GM23338 (cell line): ENCODE data around the gene SNX9. TPM values are rescaled to one million over a fixed set of nuclear protein-coding genes. Genes with fewer than 3 reads are reported as not detected.

Source experiments
- ATAC-seq: fragments of 200-7000 bp; cut with Tn5 transposase; 3 replicates; pipeline ENCODE4 v1.9.1; 2020
- DNase-seq: peaks from one replicate; pipeline ENCODE4 v3.0.0-alpha.2; 2015; ENCODE audit warnings: low spot score
- H2AFZ ChIP-seq: fragments of 200-600 bp; sonication (generic); 2 replicates; pipeline ENCODE4 v1.8.0; 2016; ENCODE audit warnings: antibody characterized with exemption, mild to moderate bottlenecking, moderate library complexity
- H3F3A ChIP-seq: fragments of 200-600 bp; sonication (generic); replicated peaks from 2 replicates; pipeline ENCODE4 v1.8.0; 2017; ENCODE audit warnings: antibody characterized with exemption, mixed run types, low read depth
- H3K27ac ChIP-seq: fragments of 200-600 bp; sonication (generic); 2 replicates; pipeline ENCODE4 v1.6.1; 2016; ENCODE audit warnings: low read depth
- H3K27me3 ChIP-seq: fragments of 200-600 bp; sonication (generic); 2 replicates; pipeline ENCODE4 v1.8.0; 2016; ENCODE audit warnings: mild to moderate bottlenecking, mixed run types, moderate library complexity; ENCODE audit not compliant: insufficient read depth
- H3K36me3 ChIP-seq: fragments of 200-600 bp; sonication (generic); 2 replicates; pipeline ENCODE4 v1.8.0; 2016; ENCODE audit warnings: mild to moderate bottlenecking; ENCODE audit not compliant: insufficient read depth
- H3K4me1 ChIP-seq: fragments of 200-600 bp; sonication (generic); 2 replicates; pipeline ENCODE4 v1.8.0; 2016; ENCODE audit warnings: mild to moderate bottlenecking, moderate library complexity; ENCODE audit not compliant: insufficient read depth
- H3K4me2 ChIP-seq: fragments of 200-600 bp; sonication (generic); 2 replicates; pipeline ENCODE4 v1.7.1; 2017; ENCODE audit warnings: mixed run types
- H3K4me3 ChIP-seq: fragments of 200-600 bp; sonication (generic); 2 replicates; pipeline ENCODE4 v1.6.1; 2016; ENCODE audit warnings: mixed run types
- H3K79me2 ChIP-seq: fragments of 200-600 bp; sonication (generic); replicated peaks from 2 replicates; pipeline ENCODE4 v1.8.0; 2017; ENCODE audit warnings: mild to moderate bottlenecking; ENCODE audit not compliant: insufficient read depth
- H3K9me2 ChIP-seq: fragments of 200-600 bp; sonication (generic); 2 replicates; pipeline ENCODE4 v1.8.0; 2017; ENCODE audit not compliant: insufficient read depth
- H4K20me1 ChIP-seq: fragments of 200-600 bp; sonication (generic); replicated peaks from 2 replicates; pipeline ENCODE4 v1.8.0; 2017; ENCODE audit warnings: mild to moderate bottlenecking; ENCODE audit not compliant: insufficient read depth
- H3K27ac Mint-ChIP-seq: 2 replicates; pipeline ENCODE4 v1.8.0; 2020; ENCODE audit warnings: inconsistent platforms, mild to moderate bottlenecking, moderate library complexity, mixed read lengths
- H3K27me3 Mint-ChIP-seq: 3 replicates; pipeline ENCODE4 v1.8.0; 2022; ENCODE audit warnings: low read depth, mild to moderate bottlenecking, moderate library complexity, mixed read lengths, inconsistent platforms; ENCODE audit not compliant: insufficient read depth, poor library complexity
- H3K36me3 Mint-ChIP-seq: 3 replicates; pipeline ENCODE4 v1.8.0; 2021; ENCODE audit warnings: low read depth, mild to moderate bottlenecking, inconsistent platforms, moderate library complexity, mixed read lengths
- H3K4me1 Mint-ChIP-seq: 3 replicates; pipeline ENCODE4 v1.8.0; 2020; ENCODE audit warnings: mild to moderate bottlenecking, inconsistent platforms, mixed read lengths
- H3K4me3 Mint-ChIP-seq: 3 replicates; pipeline ENCODE4 v1.8.0; 2021; ENCODE audit warnings: moderate library complexity, mild to moderate bottlenecking, inconsistent platforms, mixed read lengths
- H3K9me3 Mint-ChIP-seq: 3 replicates; pipeline ENCODE4 v1.8.0; 2020; ENCODE audit warnings: moderate library complexity, mild to moderate bottlenecking, inconsistent platforms, mixed read lengths
- EZH2phosphoT487 ChIP-seq: fragments of 200-600 bp; sonication (generic); IDR thresholded peaks from one replicate; pipeline ENCODE4 v1.8.1; 2018; ENCODE audit warnings: antibody characterized with exemption; ENCODE audit not compliant: unreplicated experiment
- JUNB ChIP-seq: IDR thresholded peaks from one replicate; pipeline ENCODE4 v1.6.1; 2016; ENCODE audit warnings: antibody characterized with exemption; ENCODE audit not compliant: unreplicated experiment
- NANOG ChIP-seq: IDR thresholded peaks from 2 replicates; pipeline ENCODE4 v1.6.1; 2016; ENCODE audit warnings: antibody characterized with exemption, borderline replicate concordance
- POLR2AphosphoS5 ChIP-seq: IDR thresholded peaks from 2 replicates; pipeline ENCODE4 v1.6.1; 2016; ENCODE audit warnings: antibody characterized with exemption, low read depth
- STAT1 ChIP-seq: IDR thresholded peaks from one replicate; pipeline ENCODE4 v1.6.1; 2016; ENCODE audit warnings: antibody characterized with exemption; ENCODE audit not compliant: unreplicated experiment
- ZNF114 ChIP-seq: fragments of 250-450 bp; sonication (Bioruptor Pico); IDR thresholded peaks from 2 replicates; pipeline ENCODE4 v1.5.0; 2020; ENCODE audit warnings: mild to moderate bottlenecking, moderate library complexity
- ZNF331 ChIP-seq: fragments of 250-450 bp; sonication (Bioruptor Pico); IDR thresholded peaks from 2 replicates; pipeline ENCODE4 v1.5.0; 2020; ENCODE audit warnings: low read depth, mild to moderate bottlenecking, moderate library complexity
- polyA plus RNA-seq: library from polyadenylated mRNA; unstranded; fragments of >200 nt; fragmentation: Nextera tagmentation; extraction: Ambion mirVana; gene quantifications from 2 replicates; pipeline ENCODE4 v1.2.1, GENCODE V29; 2016
- total RNA-seq: library from RNA; depleted of rRNA; stranded (reverse); fragments of >200 nt; shearing (Covaris generic); gene quantifications from 2 replicates; pipeline ENCODE4 v1.2.3, GENCODE V29; 2014
- TF ChIP-seq, protein P1 (sequence below): IDR thresholded peaks from one replicate; pipeline ENCODE4 v1.6.1; 2018; ENCODE audit warnings: antibody characterized with exemption; ENCODE audit not compliant: unreplicated experiment
- TF ChIP-seq, protein P2 (sequence below): IDR thresholded peaks from 2 replicates; pipeline ENCODE4 v1.6.1; 2016; ENCODE audit warnings: antibody characterized with exemption

Gene SNX9
- total and polyA plus RNA-seq, 2 experiments from 2014 or later, result 18.4 to 23.3 TPM

DNA sequence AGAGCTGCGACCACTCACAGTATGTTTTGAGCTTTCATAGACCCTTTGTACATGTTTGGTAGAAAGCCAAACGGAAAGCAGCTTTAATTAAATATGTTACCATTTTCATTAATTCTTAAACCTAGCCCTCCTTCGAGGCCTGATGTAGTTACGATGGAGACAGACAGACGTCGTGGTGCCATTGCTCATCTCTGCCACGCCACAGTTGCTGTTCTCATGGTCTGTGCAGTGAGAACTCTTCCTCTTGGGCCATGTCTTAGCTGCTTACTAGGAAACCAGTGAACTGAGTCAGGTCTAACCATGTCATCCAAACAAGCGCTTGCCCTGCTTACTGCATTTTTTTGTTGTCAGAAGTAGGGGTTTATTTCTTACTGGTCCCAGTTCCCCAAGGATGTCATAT lies 62.8 kb downstream of the SNX9 start:
- H3K27ac ChIP-seq, result no peak overlapping the region
- Mint-ChIP-seq H3K36me3 (peaks cover 41% of the 10 kb centered on the region), H3K4me1 (no peaks in the 10 kb centered on the region; the same call in 2 of the 3 replicates), H3K9me3 (no peaks in the 10 kb centered on the region), H3K27me3 (peaks cover 4% of the 10 kb centered on the region), H3K4me3 (no peak overlapping the region), H3K27ac (no peak overlapping the region)
- H3K4me3 ChIP-seq, result no peak overlapping the region
- 0 out of 2 replicates have a peak, but pooled peaks cover 1% of the 10 kb centered on the region for H3K4me1 ChIP-seq
- no peaks in the 10 kb centered on the region for H4K20me1 ChIP-seq
- ATAC-seq (no peak), DNase-seq (no peak)
- no peak overlapping the region for H2AFZ ChIP-seq
- peaks cover 3% of the 10 kb centered on the region; the same call in 1 of the 2 replicates for H3K9me2 ChIP-seq
- H3K36me3 ChIP-seq, result peaks cover 9% of the 10 kb centered on the region
- H3K27me3 ChIP-seq, result no peaks in the 10 kb centered on the region
- TF ChIP-seq, protein P1, sequence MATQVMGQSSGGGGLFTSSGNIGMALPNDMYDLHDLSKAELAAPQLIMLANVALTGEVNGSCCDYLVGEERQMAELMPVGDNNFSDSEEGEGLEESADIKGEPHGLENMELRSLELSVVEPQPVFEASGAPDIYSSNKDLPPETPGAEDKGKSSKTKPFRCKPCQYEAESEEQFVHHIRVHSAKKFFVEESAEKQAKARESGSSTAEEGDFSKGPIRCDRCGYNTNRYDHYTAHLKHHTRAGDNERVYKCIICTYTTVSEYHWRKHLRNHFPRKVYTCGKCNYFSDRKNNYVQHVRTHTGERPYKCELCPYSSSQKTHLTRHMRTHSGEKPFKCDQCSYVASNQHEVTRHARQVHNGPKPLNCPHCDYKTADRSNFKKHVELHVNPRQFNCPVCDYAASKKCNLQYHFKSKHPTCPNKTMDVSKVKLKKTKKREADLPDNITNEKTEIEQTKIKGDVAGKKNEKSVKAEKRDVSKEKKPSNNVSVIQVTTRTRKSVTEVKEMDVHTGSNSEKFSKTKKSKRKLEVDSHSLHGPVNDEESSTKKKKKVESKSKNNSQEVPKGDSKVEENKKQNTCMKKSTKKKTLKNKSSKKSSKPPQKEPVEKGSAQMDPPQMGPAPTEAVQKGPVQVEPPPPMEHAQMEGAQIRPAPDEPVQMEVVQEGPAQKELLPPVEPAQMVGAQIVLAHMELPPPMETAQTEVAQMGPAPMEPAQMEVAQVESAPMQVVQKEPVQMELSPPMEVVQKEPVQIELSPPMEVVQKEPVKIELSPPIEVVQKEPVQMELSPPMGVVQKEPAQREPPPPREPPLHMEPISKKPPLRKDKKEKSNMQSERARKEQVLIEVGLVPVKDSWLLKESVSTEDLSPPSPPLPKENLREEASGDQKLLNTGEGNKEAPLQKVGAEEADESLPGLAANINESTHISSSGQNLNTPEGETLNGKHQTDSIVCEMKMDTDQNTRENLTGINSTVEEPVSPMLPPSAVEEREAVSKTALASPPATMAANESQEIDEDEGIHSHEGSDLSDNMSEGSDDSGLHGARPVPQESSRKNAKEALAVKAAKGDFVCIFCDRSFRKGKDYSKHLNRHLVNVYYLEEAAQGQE, result no peak
- TF ChIP-seq, protein P2, sequence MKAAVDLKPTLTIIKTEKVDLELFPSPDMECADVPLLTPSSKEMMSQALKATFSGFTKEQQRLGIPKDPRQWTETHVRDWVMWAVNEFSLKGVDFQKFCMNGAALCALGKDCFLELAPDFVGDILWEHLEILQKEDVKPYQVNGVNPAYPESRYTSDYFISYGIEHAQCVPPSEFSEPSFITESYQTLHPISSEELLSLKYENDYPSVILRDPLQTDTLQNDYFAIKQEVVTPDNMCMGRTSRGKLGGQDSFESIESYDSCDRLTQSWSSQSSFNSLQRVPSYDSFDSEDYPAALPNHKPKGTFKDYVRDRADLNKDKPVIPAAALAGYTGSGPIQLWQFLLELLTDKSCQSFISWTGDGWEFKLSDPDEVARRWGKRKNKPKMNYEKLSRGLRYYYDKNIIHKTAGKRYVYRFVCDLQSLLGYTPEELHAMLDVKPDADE, result no peak
- TF ChIP-seq EZH2phosphoT487 (no peak), POLR2AphosphoS5 (no peak), ZNF114 (CRISPR knock-in tag) (no peak), JUNB (no peak)
- no peak overlapping the region for H3K4me2 ChIP-seq
- H3K79me2 ChIP-seq, result no peaks in the 10 kb centered on the region; the same call in 1 of the 2 replicates
- no peaks in the 10 kb centered on the region for H3F3A ChIP-seq

DNA sequence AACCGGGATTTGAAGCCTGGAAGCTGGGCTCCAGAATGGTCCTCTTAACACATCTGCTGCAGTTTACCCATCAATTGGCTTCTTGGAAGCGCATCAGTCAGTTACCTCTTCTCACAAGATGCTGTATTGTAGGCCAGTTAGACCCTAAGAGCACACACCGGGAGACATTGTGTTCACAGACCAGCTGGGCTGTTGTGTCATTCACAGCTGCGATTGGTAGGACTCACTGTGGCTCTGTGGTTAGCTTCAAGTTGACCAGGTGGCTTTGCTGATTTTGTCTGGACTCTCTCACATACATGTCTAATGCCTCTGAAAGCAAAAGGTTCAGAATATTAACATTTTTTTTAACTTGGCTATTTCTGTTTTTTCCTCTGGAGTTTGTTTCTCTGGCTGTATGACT lies 64.8 kb downstream of the SNX9 start:
- H2AFZ ChIP-seq, result no peak overlapping the region
- H3K36me3 ChIP-seq, result peaks cover 9% of the 10 kb centered on the region
- H3K79me2 ChIP-seq, result no peaks in the 10 kb centered on the region; the same call in 1 of the 2 replicates
- DNase-seq (no peak), ATAC-seq (no peak)
- no peaks in the 10 kb centered on the region for H3F3A ChIP-seq
- no peak overlapping the region for H3K4me3 ChIP-seq
- Mint-ChIP-seq H3K9me3 (no peaks in the 10 kb centered on the region), H3K27me3 (peaks cover 4% of the 10 kb centered on the region), H3K4me1 (peaks cover 6% of the 10 kb centered on the region), H3K4me3 (no peak overlapping the region), H3K27ac (no peak overlapping the region), H3K36me3 (peaks cover 23% of the 10 kb centered on the region)
- no peaks in the 10 kb centered on the region for H3K4me1 ChIP-seq
- H3K4me2 ChIP-seq, result no peak overlapping the region
- H3K27ac ChIP-seq, result no peak overlapping the region
- no peaks in the 10 kb centered on the region for H3K27me3 ChIP-seq
- no peaks in the 10 kb centered on the region for H3K9me2 ChIP-seq
- no peaks in the 10 kb centered on the region for H4K20me1 ChIP-seq
- TF ChIP-seq STAT1, result no peak
- TF ChIP-seq ZNF331 (CRISPR knock-in tag), result no peak
- TF ChIP-seq, protein P1, result no peak
- TF ChIP-seq, protein P2, result no peak
- TF ChIP-seq NANOG, result no peak
- no peak for TF ChIP-seq JUNB
- TF ChIP-seq POLR2AphosphoS5, result no peak
